ENCODE results near the gene DNAJB13. TPM values are rescaled to one million over a fixed set of nuclear protein-coding genes. Genes with fewer than 3 reads are reported as not detected.

The DNAJB13 gene
- total and polyA plus RNA-seq, 10 of the 15 experiments (the other 5 are each of a cell fraction or from before 2014, with no cell fraction given): 0.07 to 0.76 (median 0.15) TPM; not detected in 7

DNA sequence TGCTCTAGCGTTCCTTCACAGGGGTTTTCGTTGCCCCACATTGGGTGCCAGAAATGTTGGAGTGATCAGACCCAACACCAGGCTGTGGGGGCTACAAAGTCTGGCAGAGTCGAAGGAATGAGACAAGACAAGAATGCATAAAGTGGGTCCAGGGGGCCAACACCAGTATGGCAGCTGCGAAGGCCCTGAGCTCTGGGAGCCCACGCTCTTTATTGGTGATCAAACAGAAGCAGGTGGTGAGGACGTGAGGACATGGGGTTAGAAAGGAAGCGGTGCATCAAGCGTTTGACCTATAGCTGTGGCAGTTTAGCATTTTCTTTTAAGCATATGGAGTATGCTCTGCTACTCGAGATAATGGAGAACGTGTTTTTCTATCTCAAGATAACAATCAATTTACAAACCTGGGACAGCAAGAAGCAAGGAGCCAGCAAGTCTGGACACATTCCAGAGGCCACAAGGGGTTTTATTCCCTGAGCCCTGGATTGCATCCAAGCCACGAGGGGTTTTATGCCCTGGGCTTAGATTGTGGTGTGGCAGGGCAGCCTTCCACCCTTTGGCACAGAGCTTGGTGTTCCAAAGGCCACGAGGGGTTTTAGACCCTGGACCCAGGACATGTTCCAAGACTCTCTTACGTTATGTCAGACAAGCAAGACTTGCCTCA is 3.9 kb upstream of the DNAJB13 start:
- 65% methylated on average over 13 of the region's 13 CpGs for WGBS (ENCODE audit: insufficient coverage, insufficient replicate concordance, low lambda C conversion rate, missing lambda C conversion rate)
- TF ChIP-seq PAX5 (IDR thresholded peaks at IDR 0.05; ENCODE audit: borderline replicate concordance, low read depth, low read length): no peak
- no peak for TF ChIP-seq MYB (IDR thresholded peaks at IDR 0.05; ENCODE audit: borderline replicate concordance, low read depth, low read length)
- intact Hi-C loops (cut with micrococcal nuclease; ENCODE audit: unreplicated experiment): no loop called here
- no peak for ATAC-seq
- no peaks in the 10 kb centered on the region for H3K4me1 ChIP-seq (ENCODE audit: control insufficient read depth, insufficient read depth, low read length)
- BruUV-seq (replicated peaks): no TSS peak
- no peaks in the 10 kb centered on the region for H3K79me2 ChIP-seq (ENCODE audit: control insufficient read depth, insufficient read depth, low read length)
- H3K36me3 ChIP-seq (ENCODE audit: control insufficient read depth in 2 of 2, insufficient read depth in 2 of 2, low read length in 1 of 2): no peaks in the 10 kb centered on the region
- in situ Hi-C loops (cut with MboI): no loop called here
- no peak for FAIRE-seq
- H3K9ac ChIP-seq (ENCODE audit: control insufficient read depth, insufficient read depth, low read length): no peak overlapping the region
- H4K20me1 ChIP-seq (ENCODE audit: control insufficient read depth, insufficient read depth): no peaks in the 10 kb centered on the region
- ChIA-PET RAD21 (ENCODE audit: unreplicated experiment) (interaction anchor here (1.4 kb wide), 1 partner anchor 17 kb away, joined by 3 read pairs; no protein-coding TSS in a partner anchor), CTCF (no interaction called here), POLR2A (interaction anchor here (0.5 to 0.7 kb wide), 3 partner anchors 12 to 250 kb away, joined by 3 to 9 read pairs (median 4); no protein-coding TSS in a partner anchor), SMC1A (ENCODE audit: uncharacterized antibody, unreplicated experiment) (interaction anchor here (0.5 to 0.6 kb wide), 2 partner anchors 43 to 127 kb away, joined by 3 read pairs; no protein-coding TSS in a partner anchor)
- no peak overlapping the region for H3K4me3 ChIP-seq
- no peaks in the 10 kb centered on the region for H3K27me3 ChIP-seq (replicated peaks in 1 of 2; ENCODE audit: control insufficient read depth in 2 of 2, insufficient read depth in 2 of 2, low read length in 1 of 2)
- no peak for DNase-seq (ENCODE audit: low read depth, low spot score)
- H3K4me2 ChIP-seq (ENCODE audit: control insufficient read depth, insufficient read depth): no peak overlapping the region
- no peaks in the 10 kb centered on the region for H3K9me3 ChIP-seq (replicated peaks; ENCODE audit: control insufficient read depth, insufficient read depth, low read length)
- no peak overlapping the region for H3K27ac ChIP-seq (ENCODE audit: control insufficient read depth, insufficient read depth)
- no peak overlapping the region for H2AFZ ChIP-seq (ENCODE audit: control insufficient read depth, low read depth, low read length)

DNA sequence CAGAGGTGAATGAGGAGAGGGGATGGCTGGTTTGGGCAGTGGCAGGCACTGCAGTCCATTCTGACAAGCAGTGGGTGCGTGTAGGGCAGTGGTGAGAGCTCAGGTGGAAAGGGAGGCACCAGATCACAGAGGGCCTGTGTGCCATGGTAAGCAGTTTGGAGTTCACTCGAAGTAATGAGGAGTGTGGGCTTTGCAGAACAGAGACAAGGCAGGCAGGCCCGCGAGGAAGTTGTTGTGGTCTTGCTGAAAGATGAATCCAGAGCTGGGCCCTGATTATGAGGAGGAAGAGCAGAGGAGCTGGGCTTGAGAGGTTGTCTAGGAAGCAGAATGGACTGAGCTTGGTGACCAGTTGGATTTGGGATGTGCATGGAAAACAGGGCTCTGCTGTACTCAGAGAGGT is 1.6 kb upstream of the DNAJB13 start:
- in situ Hi-C loops (cut with MboI): no loop called here
- Histone ChIP-seq H3K36me3 (ENCODE audit: control insufficient read depth in 2 of 2, insufficient read depth in 2 of 2, low read length in 1 of 2) (no peaks in the 10 kb centered on the region), H3K27ac (ENCODE audit: control insufficient read depth, insufficient read depth) (no peak overlapping the region), H3K27me3 (replicated peaks in 1 of 2; ENCODE audit: control insufficient read depth in 2 of 2, insufficient read depth in 2 of 2, low read length in 1 of 2) (no peaks in the 10 kb centered on the region), H3K9ac (ENCODE audit: control insufficient read depth, insufficient read depth, low read length) (no peak overlapping the region), H3K9me3 (replicated peaks; ENCODE audit: control insufficient read depth, insufficient read depth, low read length) (no peaks in the 10 kb centered on the region), H3K79me2 (ENCODE audit: control insufficient read depth, insufficient read depth, low read length) (no peaks in the 10 kb centered on the region), H3K4me2 (ENCODE audit: control insufficient read depth, insufficient read depth) (no peak overlapping the region), H4K20me1 (ENCODE audit: control insufficient read depth, insufficient read depth) (no peaks in the 10 kb centered on the region), H2AFZ (ENCODE audit: control insufficient read depth, low read depth, low read length) (no peak overlapping the region), H3K4me1 (ENCODE audit: control insufficient read depth, insufficient read depth, low read length) (peaks cover 3% of the 10 kb centered on the region; the same call in 1 of the 2 replicates), H3K4me3 (no peak overlapping the region)
- BruUV-seq (replicated peaks): no TSS peak
- ChIA-PET SMC1A (ENCODE audit: uncharacterized antibody, unreplicated experiment) (interaction anchor here (0.7 to 1.5 kb wide), 2 partner anchors 10 to 154 kb away, joined by 3 read pairs; no protein-coding TSS in a partner anchor), POLR2A (no interaction called here), RAD21 (ENCODE audit: unreplicated experiment) (no interaction called here), CTCF (interaction anchor here (1.7 kb wide), 1 partner anchor 15 kb away, joined by 6 read pairs; no protein-coding TSS in a partner anchor)
- DNase-seq (ENCODE audit: low read depth, low spot score) (no peak), FAIRE-seq (no peak), ATAC-seq (no peak)
- 77% methylated on average over 4 of the region's 4 CpGs for WGBS (ENCODE audit: insufficient coverage, insufficient replicate concordance, low lambda C conversion rate, missing lambda C conversion rate)
- intact Hi-C loops (cut with micrococcal nuclease; ENCODE audit: unreplicated experiment): no loop called here
- TF ChIP-seq EED (IDR thresholded peaks at IDR 0.05; ENCODE audit: low read depth) (no peak), JUNB (IDR thresholded peaks at IDR 0.05) (no peak), ASH2L (IDR thresholded peaks at IDR 0.05; ENCODE audit: borderline replicate concordance, low read depth) (no peak), SP1 (IDR thresholded peaks at IDR 0.05; ENCODE audit: low read depth, low read length) (no peak), TCF7 (IDR thresholded peaks at IDR 0.05; ENCODE audit: borderline replicate concordance) (no peak), POLR2AphosphoS2 (IDR thresholded peaks at IDR 0.05; ENCODE audit: low read depth, low read length) (no peak)

Measured in GM12878 (cell line).